AG04449 (cell line): ENCODE results near the gene STYXL2.

Experiments
- CTCF ChIA-PET: fragments of 350-600 bp; formaldehyde crosslinking; extraction: SDS; loops from one replicate; lab custom pipeline; 2021; ENCODE audit warnings: antibody characterized with exemption; lab: Yijun Ruan, JAX
- POLR2A ChIA-PET: fragments of 400-600, 350-600 bp; formaldehyde crosslinking; extraction: SDS; loops from one replicate; lab custom pipeline; 2020; ENCODE audit warnings: antibody characterized with exemption, inconsistent platforms; lab: Yijun Ruan, JAX
- DNase-seq: peaks from one replicate; pipeline ENCODE4 v3.0.0-alpha.2; 2010; ENCODE audit warnings: low read depth, low spot score
- H3K4me3 ChIP-seq: 2 replicates; pipeline ENCODE4 v1.5.1; 2011; ENCODE audit warnings: low read depth, mild to moderate bottlenecking, control low read depth, low read length
- TF ChIP-seq, protein P1 (sequence below): IDR thresholded peaks from one replicate; pipeline ENCODE4 v1.5.1; 2011; ENCODE audit warnings: mild to moderate bottlenecking, moderate library complexity, low read length, control low read depth, inconsistent platforms; ENCODE audit not compliant: insufficient read depth; ENCODE audit errors: missing control alignments

The STYXL2 gene

DNA sequence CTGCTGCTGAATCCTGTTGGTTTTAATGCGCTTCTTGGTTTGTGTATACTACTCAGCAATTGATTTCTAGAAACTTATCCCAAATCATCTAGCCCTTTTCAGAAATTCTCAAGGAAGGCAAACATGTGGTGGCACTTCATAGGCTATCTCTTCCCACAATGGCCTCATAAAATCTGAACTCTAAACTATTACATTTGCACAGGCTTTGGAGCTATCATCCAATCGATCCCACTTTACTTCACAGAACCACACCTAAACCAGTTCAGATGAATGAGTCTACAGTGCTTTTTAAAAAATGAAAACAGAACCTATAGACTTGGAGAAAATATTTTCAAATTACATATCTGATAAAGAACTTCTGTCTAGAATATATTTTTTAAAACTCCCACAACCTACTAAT, 6.9 kb downstream of the STYXL2 start:
- ChIA-PET POLR2A (no interaction called here), CTCF (no interaction called here)
- no peak for DNase-seq
- H3K4me3 ChIP-seq: no peak overlapping the region
- TF ChIP-seq, protein P1, sequence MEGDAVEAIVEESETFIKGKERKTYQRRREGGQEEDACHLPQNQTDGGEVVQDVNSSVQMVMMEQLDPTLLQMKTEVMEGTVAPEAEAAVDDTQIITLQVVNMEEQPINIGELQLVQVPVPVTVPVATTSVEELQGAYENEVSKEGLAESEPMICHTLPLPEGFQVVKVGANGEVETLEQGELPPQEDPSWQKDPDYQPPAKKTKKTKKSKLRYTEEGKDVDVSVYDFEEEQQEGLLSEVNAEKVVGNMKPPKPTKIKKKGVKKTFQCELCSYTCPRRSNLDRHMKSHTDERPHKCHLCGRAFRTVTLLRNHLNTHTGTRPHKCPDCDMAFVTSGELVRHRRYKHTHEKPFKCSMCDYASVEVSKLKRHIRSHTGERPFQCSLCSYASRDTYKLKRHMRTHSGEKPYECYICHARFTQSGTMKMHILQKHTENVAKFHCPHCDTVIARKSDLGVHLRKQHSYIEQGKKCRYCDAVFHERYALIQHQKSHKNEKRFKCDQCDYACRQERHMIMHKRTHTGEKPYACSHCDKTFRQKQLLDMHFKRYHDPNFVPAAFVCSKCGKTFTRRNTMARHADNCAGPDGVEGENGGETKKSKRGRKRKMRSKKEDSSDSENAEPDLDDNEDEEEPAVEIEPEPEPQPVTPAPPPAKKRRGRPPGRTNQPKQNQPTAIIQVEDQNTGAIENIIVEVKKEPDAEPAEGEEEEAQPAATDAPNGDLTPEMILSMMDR: no peak

DNA sequence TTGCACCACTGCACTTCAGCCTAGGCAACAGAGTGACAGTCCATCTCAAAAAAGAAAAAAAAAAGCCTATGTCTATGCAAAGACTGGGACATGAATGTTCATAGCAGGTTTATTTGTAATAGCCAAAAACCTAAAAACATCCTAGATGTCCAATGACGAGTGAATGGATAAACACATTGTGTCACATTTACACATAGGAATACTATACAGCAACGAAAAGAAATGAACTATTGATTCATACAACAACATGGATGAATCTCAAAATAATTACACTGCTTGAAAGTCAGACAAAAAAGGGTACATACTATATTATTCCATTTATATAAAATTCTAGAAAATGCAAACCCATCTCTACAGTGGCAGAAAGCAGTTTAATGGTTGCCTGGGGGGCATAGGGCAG, 7.9 kb downstream of the STYXL2 start:
- no peak overlapping the region for H3K4me3 ChIP-seq
- TF ChIP-seq, protein P1: no peak
- ChIA-PET CTCF (no interaction called here), POLR2A (no interaction called here)
- no peak for DNase-seq

DNA sequence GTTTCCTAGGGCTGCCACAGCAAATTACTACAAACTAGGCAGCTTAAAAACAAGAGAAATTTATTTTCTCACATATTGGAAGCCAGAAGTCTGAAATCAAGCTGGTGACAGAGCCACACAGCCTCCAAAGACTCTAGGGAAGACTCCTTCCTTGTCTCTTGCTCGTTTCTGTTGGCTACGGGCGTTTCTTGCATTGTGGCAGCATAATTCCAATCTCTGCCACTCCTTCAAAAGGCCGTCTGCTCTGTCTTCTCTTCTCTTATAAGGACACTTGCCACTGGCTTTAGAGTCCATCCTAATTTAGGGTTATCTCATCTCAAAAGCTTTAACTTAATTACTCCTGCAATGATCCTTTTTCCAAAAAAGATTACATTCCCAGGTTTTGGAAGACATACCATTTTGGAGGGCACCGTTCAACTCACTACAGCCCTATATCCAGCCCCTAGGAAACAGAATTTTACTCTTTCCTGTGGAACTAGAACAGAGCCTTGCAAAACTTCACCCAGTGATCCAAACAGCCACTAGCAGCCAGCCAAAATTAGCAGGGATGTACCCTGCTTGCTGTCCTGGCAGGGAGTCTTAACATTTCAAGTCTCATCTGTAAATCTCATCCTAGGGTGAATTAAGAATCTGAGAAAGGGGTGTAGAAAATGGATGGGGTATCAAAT, 9.2 kb downstream of the STYXL2 start:
- DNase-seq: no peak
- TF ChIP-seq, protein P1: no peak
- H3K4me3 ChIP-seq: no peak overlapping the region
- CTCF ChIA-PET: no interaction called here
- POLR2A ChIA-PET: no interaction called here

DNA sequence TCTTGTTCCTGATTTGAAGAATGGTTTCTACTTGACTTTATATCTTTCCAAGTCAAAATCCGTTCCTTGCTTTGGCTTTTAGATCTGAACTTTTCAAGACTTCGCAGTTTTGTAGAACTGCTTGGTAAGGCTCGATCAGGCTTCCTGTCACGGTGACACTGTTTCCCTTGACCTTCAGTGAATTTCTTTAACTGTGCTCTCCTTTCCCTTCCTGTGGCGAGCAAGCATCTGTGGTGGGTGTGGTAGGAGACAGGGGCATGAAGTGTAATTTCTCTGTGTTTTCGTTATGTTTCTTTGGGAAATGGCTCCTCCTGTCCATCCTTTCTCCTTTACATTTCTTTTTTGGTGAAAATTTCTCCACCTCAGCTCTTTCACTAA, 10.4 kb downstream of the STYXL2 start:
- DNase-seq: no peak
- POLR2A ChIA-PET: no interaction called here
- no peak overlapping the region for H3K4me3 ChIP-seq
- CTCF ChIA-PET: interaction anchor here (2.7 kb wide), 1 partner anchor 45 kb away, joined by 7 read pairs; no protein-coding TSS in a partner anchor
- TF ChIP-seq, protein P1: no peak

DNA sequence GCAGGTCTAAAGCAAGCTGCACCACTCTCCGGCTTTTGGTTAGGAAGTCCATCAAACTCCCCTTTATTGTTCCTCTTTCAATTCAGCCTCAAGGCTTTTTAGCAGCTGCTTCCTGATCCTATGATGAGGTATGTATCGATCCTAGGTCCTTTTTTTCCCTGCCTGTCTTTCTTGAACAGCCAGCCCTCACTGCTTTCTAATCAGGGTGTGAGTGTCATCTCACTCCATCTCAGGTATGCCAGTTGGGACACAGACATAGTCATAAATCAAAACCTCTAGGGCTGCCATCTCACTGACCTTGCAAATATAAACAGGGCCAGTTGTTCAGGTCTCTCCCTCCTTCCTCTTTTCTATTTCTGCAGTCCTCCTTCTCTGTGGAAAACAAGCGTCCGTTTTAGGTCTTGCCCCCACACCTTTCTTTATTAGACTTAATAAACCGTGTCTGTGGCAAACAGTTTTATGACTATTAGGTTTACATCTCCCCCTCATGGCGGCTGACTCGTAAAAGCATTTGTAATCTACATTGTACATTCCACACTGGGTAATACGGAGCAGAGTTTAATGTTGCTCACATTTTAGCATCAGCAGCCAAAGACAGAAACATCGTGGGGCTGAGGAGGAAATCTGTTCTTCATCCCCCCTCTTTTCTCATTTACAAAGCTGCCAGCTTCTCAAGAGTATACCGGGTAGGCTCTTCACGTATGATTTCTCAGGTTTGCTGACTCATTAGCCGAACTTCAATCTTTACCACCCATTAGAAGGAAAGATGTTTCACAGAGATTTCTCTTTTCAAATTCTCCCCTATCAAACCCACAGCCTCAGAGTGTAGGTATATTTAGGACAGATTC, 11.6 kb downstream of the STYXL2 start:
- ChIA-PET CTCF (interaction anchor here (2.7 kb wide), 1 partner anchor 47 kb away, joined by 7 read pairs; no protein-coding TSS in a partner anchor), POLR2A (no interaction called here)
- TF ChIP-seq, protein P1: no peak
- no peak for DNase-seq
- H3K4me3 ChIP-seq: no peak overlapping the region

DNA sequence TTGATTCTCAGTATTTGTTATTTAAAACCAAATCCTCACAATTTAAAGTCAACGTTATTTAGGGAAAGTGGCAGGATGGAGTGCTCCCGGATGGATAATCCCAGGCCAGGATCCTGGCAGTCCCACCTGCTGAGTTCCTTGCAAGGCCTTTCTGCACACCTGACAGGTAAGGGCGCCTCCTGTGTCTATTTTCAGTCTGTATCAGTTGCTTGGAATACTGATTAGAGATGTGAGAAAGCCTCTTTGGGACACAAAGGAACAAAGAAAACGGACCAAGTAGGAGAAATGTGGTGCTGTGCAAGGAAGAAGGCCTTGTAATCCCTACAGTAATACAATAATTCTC, 12.2 kb downstream of the STYXL2 start:
- DNase-seq: no peak
- no peak overlapping the region for H3K4me3 ChIP-seq
- POLR2A ChIA-PET: no interaction called here
- CTCF ChIA-PET: interaction anchor here (2.7 kb wide), 1 partner anchor 47 kb away, joined by 7 read pairs; no protein-coding TSS in a partner anchor
- TF ChIP-seq, protein P1: no peak
